ENCODE measurements around the gene LHX8.

LHX8 gene

GRCh38 chr1:75130865-75131564, 3.2 kb upstream of the LHX8 start:
- no peaks in the 10 kb centered on the region for H3K36me3 ChIP-seq (ENCODE audit: low read length)
- no peaks in the 10 kb centered on the region for H4K20me1 ChIP-seq (ENCODE audit: low read depth, low read length)
- H3K27me3 ChIP-seq (ENCODE audit: low read length) = no peaks in the 10 kb centered on the region
- no peaks in the 10 kb centered on the region for H3K9me2 ChIP-seq (replicated peaks; ENCODE audit: insufficient read depth, low read length)
- H3K27ac ChIP-seq (ENCODE audit: low read depth, low read length) = no peak overlapping the region
- H3K79me2 ChIP-seq (ENCODE audit: insufficient read depth, low read length) = no peaks in the 10 kb centered on the region
- TF ChIP-seq EZH2phosphoT487 (conservative IDR thresholded peaks at IDR 0.05; ENCODE audit: low read length) = no peak
- TF ChIP-seq CTCF (IDR thresholded peaks at IDR 0.05; ENCODE audit: insufficient read depth, low read length, poor library complexity, severe bottlenecking) = no peak
- H3K9me3 ChIP-seq (ENCODE audit: insufficient read depth, low read length) = no peaks in the 10 kb centered on the region
- H2AFZ ChIP-seq (ENCODE audit: low read depth, low read length, severe bottlenecking) = no peak overlapping the region
- no peak overlapping the region for H3K4me3 ChIP-seq (ENCODE audit: insufficient read depth, low read length, poor library complexity, severe bottlenecking)
- H3K4me2 ChIP-seq (ENCODE audit: low read depth, low read length, poor library complexity, severe bottlenecking) = no peak overlapping the region
- no peak overlapping the region for H3K9ac ChIP-seq (ENCODE audit: low read length)
- no peaks in the 10 kb centered on the region for H3F3A ChIP-seq (ENCODE audit: insufficient read depth)

GRCh38 chr1:75131565-75132241, 2.5 kb upstream of the LHX8 start:
- Histone ChIP-seq H3K9ac (ENCODE audit: low read length) (no peak overlapping the region), H3K36me3 (ENCODE audit: low read length) (no peaks in the 10 kb centered on the region), H3K4me2 (ENCODE audit: low read depth, low read length, poor library complexity, severe bottlenecking) (no peak overlapping the region), H3F3A (ENCODE audit: insufficient read depth) (no peaks in the 10 kb centered on the region), H3K9me2 (replicated peaks; ENCODE audit: insufficient read depth, low read length) (no peaks in the 10 kb centered on the region), H4K20me1 (ENCODE audit: low read depth, low read length) (no peaks in the 10 kb centered on the region), H3K27me3 (ENCODE audit: low read length) (no peaks in the 10 kb centered on the region), H3K79me2 (ENCODE audit: insufficient read depth, low read length) (no peaks in the 10 kb centered on the region), H2AFZ (ENCODE audit: low read depth, low read length, severe bottlenecking) (no peak overlapping the region), H3K27ac (ENCODE audit: low read depth, low read length) (no peak overlapping the region), H3K9me3 (ENCODE audit: insufficient read depth, low read length) (no peaks in the 10 kb centered on the region), H3K4me3 (ENCODE audit: insufficient read depth, low read length, poor library complexity, severe bottlenecking) (no peak overlapping the region)
- TF ChIP-seq EZH2phosphoT487 (conservative IDR thresholded peaks at IDR 0.05; ENCODE audit: low read length) = no peak
- TF ChIP-seq CTCF (IDR thresholded peaks at IDR 0.05; ENCODE audit: insufficient read depth, low read length, poor library complexity, severe bottlenecking) = no peak

GRCh38 chr1:75132242-75132811, 1.9 kb upstream of the LHX8 start:
- H3K4me3 ChIP-seq (ENCODE audit: insufficient read depth, low read length, poor library complexity, severe bottlenecking) = no peak overlapping the region
- H3K9me2 ChIP-seq (replicated peaks; ENCODE audit: insufficient read depth, low read length) = no peaks in the 10 kb centered on the region
- H3K27me3 ChIP-seq (ENCODE audit: low read length) = no peaks in the 10 kb centered on the region
- H3K9me3 ChIP-seq (ENCODE audit: insufficient read depth, low read length) = no peaks in the 10 kb centered on the region
- H4K20me1 ChIP-seq (ENCODE audit: low read depth, low read length) = no peaks in the 10 kb centered on the region
- H3K27ac ChIP-seq (ENCODE audit: low read depth, low read length) = no peak overlapping the region
- no peak for TF ChIP-seq EZH2phosphoT487 (conservative IDR thresholded peaks at IDR 0.05; ENCODE audit: low read length)
- TF ChIP-seq CTCF (IDR thresholded peaks at IDR 0.05; ENCODE audit: insufficient read depth, low read length, poor library complexity, severe bottlenecking) = no peak
- H3K4me2 ChIP-seq (ENCODE audit: low read depth, low read length, poor library complexity, severe bottlenecking) = no peak overlapping the region
- no peak overlapping the region for H2AFZ ChIP-seq (ENCODE audit: low read depth, low read length, severe bottlenecking)
- no peaks in the 10 kb centered on the region for H3K79me2 ChIP-seq (ENCODE audit: insufficient read depth, low read length)
- no peaks in the 10 kb centered on the region for H3F3A ChIP-seq (ENCODE audit: insufficient read depth)
- H3K36me3 ChIP-seq (ENCODE audit: low read length) = no peaks in the 10 kb centered on the region
- no peak overlapping the region for H3K9ac ChIP-seq (ENCODE audit: low read length)

All from SU-DHL-6 (cell line).